SH-SY5Y (cell line): Measurements from ENCODE around the gene KIAA0930.

Source experiments
- GATA2 ChIP-seq: IDR thresholded peaks from 2 replicates; pipeline ENCODE4 v1.6.1; 2011; ENCODE audit warnings: mild to moderate bottlenecking, low read depth, low read length
- GATA3 ChIP-seq: IDR thresholded peaks from 2 replicates; pipeline ENCODE4 v1.6.1; 2011; ENCODE audit warnings: low read depth, mild to moderate bottlenecking, low read length, moderate library complexity

GRCh38 chr22:45272498-45272897 is 31.8 kb upstream of the KIAA0930 start:
- TF ChIP-seq GATA2 (no peak), GATA3 (no peak)
